ENCODE data around the gene ZHX3. TPM values are rescaled to one million over a fixed set of nuclear protein-coding genes. Genes with fewer than 3 reads are reported as not detected.

ZHX3 gene
- polyA plus RNA-seq, 3 donors = 20.9 to 24.0 (median 23.3) TPM

DNA sequence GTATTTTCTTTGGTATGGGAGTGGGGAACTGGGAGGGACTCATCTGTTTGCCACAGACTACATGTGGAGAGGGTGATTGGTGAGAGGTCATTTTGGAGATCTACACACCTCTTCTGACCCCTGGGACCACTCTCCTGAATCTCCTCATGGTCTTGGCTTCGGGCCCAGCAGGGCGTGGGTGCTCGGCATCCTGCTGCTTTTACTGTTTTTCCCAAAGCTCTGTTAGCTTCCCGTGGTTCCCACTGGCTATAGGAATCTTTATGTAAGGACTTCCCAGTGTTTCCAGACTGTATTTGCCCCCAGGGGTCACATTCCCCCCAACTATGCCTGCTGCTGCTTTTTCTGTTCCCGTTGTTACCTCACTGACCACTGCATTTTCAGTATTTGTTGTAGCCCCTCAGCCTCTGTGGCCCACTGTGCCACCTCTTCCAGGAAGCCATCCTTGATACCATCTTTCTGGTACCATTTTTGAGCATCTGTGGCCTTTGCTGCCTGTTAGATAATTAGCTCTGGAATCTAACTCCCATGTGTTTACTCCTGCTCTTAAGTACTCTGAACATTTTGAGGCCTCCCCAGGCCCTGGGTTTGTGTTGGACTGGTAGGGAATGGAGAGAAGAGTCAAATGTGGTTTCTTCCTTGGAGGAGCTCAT lies 165.3 kb downstream of the ZHX3 start:
- no peak for DNase-seq (ENCODE audit: extremely low read depth in 1 of 11, low read depth in 9 of 11, low spot score in 4 of 11)

DNA sequence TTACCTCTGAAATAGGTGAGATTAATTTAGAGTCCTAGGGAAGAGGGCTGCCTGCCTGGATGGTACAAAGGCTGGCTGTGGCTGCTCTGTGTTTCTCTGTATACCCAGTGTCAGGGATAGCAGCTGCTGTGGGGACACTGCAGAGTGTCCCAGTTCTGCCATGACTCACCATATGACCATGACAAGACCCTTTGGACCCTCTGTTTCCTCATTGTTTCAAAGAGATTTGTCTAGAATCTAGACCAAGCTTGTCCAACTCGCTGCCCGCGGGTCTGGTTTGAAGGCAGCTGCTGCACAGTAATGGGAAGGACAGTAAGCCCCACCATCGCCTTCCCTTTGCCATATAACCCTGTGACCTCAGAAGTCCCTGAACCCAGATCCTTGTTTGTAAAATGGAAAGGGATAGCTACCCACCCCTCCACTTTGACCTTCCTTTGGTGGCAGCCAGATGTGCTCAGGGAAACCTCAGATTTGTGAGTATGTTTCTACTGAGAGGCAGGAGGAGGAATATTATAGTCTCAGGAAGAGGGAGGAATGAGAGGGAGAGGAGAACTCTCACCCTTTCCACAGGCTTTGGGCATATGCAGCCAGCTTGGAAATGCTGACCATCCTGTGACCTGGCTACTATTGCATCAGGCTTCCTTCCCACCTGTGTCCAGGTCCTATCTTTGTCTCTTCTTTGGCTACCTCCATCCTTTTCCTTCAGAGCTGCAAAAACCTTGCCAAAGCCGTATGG lies 166.2 kb downstream of the ZHX3 start:
- DNase-seq (ENCODE audit: extremely low read depth in 1 of 11, low read depth in 9 of 11, low spot score in 4 of 11) = no peak

- no peak for DNase-seq (ENCODE audit: extremely low read depth in 1 of 11, low read depth in 9 of 11, low spot score in 4 of 11)
These were observed 166.9 kb downstream of the ZHX3 start for GRCh38 chr20:41150664-41151063.

- DNase-seq (ENCODE audit: extremely low read depth in 1 of 11, low read depth in 9 of 11, low spot score in 4 of 11) = no peak
These were observed 168.6 kb downstream of the ZHX3 start for GRCh38 chr20:41148942-41149341.

DNA sequence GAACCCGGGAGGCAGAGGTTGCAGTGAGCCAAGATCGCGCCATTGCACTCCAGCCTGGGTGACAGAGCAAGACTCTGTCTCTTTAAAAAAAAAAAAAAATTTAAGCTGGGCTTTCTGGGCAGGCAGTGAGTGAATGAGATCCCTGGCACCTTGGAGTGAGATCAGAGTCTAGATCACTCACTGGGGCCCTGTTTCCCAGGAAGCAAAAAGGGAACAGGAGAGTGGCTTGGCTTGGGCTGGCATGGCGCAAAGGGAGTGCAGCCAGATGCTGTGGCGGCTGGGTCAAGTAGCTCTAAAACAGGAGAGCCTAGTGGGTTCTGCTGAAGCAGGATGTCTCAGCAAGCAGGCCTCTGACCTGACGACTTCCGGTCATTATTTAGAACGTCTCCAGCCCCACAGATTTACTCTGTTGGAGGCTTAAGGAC lies 169.8 kb downstream of the ZHX3 start:
- peak in 2 of 11 donors; percentile 9 to 26 for DNase-seq (ENCODE audit: extremely low read depth in 1 of 11, low read depth in 9 of 11, low spot score in 4 of 11)

DNA sequence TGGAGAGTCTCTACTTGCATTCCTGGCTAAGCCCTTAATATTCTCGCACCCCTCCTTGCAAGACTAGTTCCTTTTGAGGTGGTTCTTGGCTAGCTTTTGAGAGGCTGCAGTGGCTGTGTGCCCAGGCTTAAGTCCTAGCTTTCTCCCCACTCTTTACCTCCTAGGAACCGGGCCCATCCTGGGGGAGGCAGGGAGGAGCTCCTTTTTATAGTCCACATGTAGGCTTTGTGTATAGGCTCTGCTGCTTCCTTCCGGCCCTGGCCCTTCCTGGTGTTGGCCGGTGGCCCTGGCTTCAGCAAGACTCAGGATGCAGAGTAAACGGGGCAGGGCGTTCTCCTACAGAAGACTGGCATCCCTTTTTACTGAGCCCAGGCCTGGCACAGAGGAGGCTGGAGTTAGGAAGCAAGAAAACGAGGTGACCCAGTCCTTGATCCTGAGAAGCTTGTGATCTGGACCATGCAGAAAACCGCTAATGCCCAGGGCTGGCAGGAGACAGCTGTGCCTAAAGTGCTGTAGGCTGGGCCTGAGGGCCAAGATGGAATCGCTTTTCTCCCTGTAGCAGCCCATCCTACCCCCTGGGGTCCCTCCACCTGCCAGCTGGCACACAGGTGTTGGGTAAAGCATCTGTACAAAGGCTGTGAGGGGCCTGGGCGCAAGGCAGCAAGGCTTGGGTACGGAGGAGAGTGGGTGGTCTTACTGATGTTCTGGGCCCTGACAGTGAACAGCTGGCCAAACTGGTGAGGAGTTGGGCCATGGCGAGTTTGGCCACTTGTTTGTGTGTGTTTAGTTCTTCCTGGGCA lies 171.5 kb downstream of the ZHX3 start:
- no peak for DNase-seq (ENCODE audit: extremely low read depth in 1 of 11, low read depth in 9 of 11, low spot score in 4 of 11)

DNA sequence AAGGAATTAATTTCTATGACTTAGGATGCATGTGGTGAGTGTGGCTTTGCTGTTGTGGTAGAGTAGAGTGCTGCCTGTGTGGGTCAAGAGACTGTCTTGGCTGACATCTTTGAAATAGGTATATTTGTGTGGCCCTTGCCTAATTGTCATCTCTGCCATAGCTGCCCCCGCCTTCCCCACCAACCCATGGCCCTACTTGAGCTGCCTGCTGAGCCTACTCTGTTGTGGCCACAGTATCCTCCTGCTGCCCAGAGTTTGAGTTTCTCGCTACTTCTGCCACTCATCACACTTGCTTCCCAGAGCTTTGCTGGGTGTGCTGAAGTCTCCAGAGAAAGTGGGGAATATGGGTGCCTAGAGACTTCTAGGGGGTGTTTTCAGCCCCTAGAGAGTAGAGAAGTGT lies 172.2 kb downstream of the ZHX3 start:
- no peak for DNase-seq (ENCODE audit: extremely low read depth in 1 of 11, low read depth in 9 of 11, low spot score in 4 of 11)

DNA sequence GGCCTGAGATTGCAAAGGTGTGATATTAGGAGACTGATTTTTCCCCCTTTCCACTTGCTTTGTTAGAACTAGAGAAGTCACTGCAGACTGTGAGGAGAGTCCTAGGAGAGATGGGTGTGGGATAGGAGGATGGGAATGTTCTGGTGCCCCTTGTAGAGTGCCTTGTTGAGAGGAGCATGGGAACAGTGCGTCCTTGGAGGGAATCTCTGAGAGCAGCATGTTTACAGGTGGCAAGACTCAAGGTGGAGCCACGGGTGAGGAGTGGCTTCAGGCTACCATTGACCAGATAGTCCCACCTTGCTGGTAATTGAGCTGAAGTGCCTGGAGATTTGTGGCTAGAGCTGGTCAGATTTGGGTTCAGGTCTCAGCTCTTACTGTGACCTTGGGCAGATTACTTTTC lies 174.2 kb downstream of the ZHX3 start:
- DNase-seq (ENCODE audit: extremely low read depth in 1 of 11, low read depth in 9 of 11, low spot score in 4 of 11) = no peak

DNA sequence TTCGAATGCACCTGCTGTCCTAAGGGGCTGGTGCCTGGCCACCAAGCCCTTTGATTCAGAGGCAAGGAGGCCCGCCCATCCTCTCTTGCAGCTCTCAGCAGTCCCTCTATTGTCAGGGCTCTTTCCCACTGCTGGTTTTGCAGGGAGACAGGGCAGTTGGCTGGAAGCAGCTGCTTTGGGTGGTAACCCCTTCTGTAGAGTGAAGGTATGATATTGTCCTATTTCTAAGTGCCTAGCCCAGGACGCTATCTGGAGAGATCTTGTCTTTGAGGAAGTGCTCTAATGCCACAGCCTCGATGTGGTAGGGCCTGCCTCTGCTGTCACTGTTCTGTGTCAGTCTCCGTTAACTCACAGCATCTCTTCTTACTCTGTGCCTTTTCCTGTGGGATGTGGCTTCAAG lies 174.6 kb downstream of the ZHX3 start:
- no peak for DNase-seq (ENCODE audit: extremely low read depth in 1 of 11, low read depth in 9 of 11, low spot score in 4 of 11)

GRCh38 chr20:41142245-41142644 lies 175.3 kb downstream of the ZHX3 start:
- no peak for DNase-seq (ENCODE audit: extremely low read depth in 1 of 11, low read depth in 9 of 11, low spot score in 4 of 11)

DNA sequence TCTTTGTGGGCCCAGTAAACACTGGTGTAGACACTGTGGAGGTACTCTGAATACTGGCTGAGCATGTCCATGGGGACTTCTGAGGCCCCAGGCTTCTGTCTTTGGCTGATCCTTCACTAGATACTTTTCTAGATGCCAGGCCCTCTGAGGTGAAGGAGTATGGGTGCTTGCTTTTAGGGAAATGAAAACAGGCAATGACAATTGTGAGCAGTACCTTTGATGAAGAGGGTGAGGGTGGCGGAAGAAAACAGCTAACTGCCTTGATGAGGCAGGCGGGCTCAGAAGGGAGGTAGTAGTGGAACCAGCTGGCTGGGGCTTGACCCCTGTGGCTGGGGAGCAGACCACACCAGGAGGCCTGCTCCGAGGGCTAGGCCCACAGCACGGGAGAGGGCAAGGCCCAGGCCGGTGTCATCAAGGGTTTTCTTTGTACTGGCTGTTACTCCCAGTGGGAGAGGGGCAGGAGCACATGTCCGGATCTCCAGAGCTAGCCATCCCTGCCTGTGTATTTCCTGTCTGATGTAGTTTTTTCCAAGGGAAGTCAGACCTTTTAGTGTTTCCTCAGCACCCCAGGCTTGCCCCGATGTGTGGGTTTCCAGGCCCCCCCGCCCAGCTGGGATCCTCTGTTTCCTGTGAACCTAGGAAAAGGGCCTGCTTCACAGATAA lies 176.2 kb downstream of the ZHX3 start:
- no peak for DNase-seq (ENCODE audit: extremely low read depth in 1 of 11, low read depth in 9 of 11, low spot score in 4 of 11)

DNA sequence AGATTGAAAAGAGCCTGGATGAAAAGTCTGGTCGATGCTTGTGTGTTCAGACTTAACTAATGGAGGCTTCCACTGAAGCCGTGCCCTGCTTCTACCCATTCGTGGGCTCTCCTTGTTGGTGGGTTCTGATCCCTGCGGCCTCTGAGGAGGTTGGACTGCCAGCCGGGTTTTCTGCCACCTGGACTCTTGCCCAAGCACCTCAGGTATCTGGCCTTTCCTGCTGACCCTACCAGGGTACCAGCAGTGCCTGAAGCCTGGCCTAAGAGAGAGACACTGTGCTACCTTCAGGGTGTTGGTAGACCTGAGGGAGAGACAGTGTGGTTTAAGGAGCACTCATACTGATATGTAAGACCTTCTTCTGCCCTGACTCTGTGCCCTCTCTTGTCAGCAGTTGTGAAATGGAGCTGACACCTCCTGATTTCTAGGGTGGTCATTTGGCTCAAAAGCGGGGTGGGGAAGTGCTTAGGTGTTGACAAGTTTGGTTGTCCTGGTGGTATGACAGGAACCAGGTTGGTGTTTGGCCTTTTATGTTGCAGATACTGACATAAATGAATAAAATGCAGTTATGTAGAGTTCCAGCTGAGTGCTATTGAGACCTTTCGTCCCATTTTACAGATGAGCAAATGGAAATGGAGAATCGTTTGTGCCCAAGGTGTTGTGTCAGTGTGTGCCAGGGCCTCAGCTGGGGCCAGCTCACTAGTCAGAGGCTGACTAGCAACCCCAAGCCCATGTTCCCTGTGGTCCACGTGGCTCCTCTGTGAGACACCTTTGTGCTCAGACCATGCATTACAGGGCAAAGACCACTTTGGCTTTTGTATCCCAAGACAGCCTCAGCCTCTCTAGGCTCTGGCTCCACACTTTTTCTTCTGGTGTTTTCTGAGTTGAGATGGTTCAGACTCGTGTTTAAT lies 177.1 kb downstream of the ZHX3 start:
- no peak for DNase-seq (ENCODE audit: extremely low read depth in 1 of 11, low read depth in 9 of 11, low spot score in 4 of 11)

DNA sequence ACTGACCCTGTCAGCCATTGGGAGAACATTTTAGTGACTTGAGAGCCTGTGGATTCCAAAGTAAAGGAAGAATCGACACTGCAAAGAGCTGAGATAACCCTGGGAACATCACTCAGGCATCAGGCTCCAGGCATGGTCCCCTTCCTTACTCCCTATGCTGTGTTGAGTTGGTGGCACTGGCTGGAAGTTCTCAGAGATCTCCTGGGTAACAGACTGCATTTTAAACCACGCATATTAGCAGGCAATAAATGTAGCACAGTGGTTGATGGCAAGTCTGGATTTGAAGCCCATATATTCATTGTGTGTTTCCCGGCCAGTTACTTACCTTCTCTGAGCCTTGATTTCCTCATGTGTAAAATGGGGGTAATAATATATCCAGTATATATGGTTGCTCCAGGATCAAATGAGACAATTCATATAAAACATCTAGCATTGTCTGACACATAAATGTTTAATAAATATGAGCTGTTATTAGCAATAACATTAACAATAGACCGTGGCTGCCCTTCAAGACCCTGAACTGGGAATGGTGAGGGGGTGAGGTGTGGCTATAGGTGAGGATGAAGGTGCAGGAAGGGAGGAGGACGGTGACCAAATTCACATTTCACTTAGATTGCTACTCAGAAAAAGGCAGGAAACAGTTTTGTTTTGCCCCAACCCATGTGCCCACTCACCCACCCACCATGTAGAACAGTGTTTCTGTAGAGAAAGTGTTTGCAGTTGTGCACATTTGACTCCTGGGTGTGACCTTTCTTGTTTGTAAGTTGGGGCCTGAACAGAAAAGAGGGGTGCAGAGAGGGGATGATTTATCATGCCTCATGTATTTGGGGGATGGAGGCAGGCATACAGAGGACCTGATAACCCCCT lies 178.1 kb downstream of the ZHX3 start:
- no peak for DNase-seq (ENCODE audit: extremely low read depth in 1 of 11, low read depth in 9 of 11, low spot score in 4 of 11)

GRCh38 chr20:41138475-41139226 lies 178.9 kb downstream of the ZHX3 start:
- peak in 1 of 11 donors; percentile 11 for DNase-seq (ENCODE audit: extremely low read depth in 1 of 11, low read depth in 9 of 11, low spot score in 4 of 11)

DNA sequence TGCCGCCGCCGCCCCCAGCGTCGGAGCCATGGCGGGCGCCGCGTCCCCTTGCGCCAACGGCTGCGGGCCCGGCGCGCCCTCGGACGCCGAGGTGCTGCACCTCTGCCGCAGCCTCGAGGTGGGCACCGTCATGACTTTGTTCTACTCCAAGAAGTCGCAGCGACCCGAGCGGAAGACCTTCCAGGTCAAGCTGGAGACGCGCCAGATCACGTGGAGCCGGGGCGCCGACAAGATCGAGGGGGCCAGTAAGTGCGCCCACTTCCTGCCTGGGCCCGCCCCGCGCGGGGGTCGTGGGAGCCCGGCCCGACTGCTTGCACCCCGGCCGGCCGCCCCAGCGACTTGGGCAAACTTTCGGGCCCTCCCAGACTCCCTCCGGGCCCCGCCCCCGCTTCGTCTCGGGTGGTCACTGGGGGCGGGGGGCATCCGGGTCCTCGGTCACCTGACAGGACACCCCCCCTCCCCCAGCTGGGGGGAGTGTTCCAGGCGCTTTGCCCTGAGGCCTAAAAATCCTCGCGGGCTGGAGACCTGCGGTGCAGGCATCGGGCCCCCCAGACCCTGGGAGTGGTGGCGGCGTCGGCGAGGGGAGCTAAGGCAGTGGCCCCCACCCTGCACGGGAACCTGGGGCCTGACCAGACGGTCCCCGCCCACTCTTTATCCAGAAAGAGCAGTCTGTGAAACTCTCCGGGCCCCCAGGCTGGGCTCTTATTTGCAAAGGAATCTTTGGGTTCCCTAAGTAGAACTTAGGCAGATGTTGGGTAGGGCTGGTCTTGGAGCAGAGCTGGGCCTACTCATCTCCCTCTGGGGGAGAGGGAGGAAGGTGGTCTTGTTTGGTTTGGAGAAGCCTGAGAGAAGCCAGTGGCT lies 179.7 kb downstream of the ZHX3 start:
- DNase-seq (ENCODE audit: extremely low read depth in 1 of 11, low read depth in 9 of 11, low spot score in 4 of 11) = peak; percentile 52 to 83 (median 70)
